GM21515 (cell line): ENCODE results near the gene MOV10L1.
"Not testable (repeated sequence)": the region's sequence is repeated elsewhere in the genome, so short reads cannot be mapped to it uniquely, and the experiment has no call there.

ENCODE experiments used
- ATAC-seq: cut with Tn5 transposase; IDR thresholded peaks from one replicate; pipeline ENCODE4 v1.9.1; 2021; ENCODE audit not compliant: unreplicated experiment

The MOV10L1 gene

DNA sequence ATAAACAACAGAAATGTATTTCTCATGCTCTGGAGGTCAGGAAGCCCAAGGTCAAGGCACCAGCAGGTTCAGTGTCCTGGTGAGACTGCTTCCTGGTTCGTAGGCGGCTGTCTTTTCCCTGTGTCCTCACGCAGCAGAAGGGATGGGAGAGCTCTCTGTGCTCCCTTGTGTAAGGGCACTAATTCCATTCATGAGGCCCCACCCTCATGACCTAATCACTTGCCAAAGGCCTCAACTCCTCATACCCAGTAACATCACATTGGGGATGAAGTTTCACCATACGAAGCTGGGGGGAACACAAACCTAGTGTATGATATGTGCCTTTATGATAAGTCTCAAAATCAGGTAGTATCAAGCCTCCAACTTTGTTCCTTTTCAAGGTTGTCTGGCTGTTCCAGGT is 42.1 kb downstream of the MOV10L1 start:
- no peak for ATAC-seq

DNA sequence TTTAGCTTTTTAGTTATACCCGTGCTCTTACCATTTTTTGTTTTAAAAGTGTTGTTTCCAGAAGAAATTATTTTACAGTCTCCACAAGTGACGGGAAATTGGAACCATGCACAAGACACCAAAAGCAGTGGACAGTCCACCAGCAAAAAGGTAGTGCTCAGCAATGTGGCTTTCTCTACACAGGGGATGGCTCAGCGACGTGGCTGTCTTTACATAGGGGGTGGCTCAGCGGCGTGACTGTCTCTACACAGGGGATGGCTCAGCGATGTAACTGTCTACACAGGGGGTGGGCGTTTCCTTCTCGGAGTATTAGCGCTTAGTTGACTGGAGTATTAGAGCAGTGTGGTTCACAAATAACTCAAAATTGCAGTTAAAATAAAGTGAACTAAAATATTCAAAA is 44.7 kb downstream of the MOV10L1 start:
- ATAC-seq = no peak

DNA sequence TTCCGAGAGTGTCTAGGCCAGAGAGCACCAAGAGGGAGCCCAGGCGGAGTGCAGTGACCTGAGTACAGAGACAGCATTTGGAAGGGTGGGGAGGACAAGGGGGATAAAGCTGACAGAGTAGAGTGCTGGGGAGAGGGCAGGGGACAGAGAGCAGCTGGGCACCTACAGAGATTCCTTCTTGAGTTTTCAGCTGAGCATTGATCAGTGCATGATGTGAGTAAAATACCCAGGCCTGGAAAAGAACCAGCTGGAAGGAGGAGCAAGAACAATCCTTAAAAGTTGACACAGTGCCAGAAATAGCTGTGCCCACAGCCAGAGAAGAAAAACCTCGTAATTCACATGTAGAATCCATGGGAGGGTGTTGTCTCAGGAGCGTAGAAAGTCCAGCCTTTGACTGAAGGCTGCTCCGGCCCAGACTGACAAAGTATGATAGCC is 46.8 kb downstream of the MOV10L1 start:
- no peak for ATAC-seq

GRCh38 chr22:50137277-50137676 is 47.5 kb downstream of the MOV10L1 start:
- not testable (repeated sequence) for ATAC-seq

DNA sequence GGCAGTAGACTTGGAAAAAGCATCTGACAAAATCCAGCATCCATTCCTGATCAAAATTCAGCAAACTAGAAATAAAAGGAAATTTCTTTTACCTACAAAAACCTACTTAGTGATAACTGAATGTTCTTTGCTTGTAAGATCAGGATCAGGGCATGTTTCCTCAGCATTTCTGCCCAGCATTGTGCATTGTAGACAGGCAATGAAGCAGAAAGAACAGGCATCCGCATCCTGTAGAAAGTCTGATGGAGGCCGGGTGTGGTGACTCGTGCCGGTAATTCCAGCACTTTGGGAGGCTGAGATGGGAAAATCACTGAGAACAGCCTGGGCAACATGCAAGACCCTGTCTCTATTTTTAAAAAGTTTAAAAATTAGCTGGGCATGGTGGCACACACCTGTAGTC is 48.2 kb downstream of the MOV10L1 start:
- no peak for ATAC-seq

DNA sequence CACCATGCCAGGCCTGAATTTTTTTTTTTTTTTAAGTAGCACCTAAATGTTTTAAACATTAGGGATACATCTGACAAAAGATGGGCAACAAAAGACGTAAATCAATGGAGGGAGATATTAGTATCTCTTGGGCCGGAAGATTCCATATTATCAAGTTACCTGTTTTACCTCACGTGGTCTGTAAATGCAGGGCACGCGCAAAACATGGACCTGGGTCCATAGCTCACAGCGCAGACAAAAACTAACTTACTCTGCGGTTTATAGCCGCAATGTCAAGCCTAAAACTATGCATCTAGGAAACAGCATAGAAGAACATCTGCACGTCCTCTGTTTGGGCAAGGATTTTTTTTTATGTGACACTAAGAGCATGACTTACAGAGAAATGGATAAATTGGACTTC is 49.2 kb downstream of the MOV10L1 start:
- no peak for ATAC-seq

DNA sequence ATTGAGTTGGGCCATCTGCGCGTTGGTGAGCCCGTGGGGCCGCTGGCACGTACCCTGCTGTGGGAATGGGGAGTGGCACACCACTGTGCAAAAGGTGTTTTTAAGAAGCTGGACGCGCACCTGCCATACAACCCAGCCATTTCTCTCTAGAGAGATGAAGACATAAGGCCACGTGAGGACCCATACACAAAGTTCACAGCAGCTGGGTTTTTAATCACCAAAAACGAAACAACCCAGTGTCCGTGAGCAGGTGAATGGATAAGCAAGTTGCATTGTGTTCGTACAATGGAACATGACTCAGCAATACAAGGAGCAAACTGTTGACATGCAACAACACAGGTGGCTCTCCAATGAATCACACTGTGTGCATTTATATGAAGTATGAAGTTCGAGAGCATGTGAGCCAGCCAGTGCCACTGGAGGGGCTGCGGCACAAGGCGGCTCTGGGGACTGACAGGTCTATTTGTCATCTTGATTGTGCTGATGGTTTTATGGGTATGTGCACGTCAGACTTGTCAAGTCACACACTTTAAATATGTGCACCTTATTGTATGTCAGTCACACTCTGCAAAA is 50.1 kb downstream of the MOV10L1 start:
- ATAC-seq = no peak

GRCh38 chr22:50140615-50141014 is 50.8 kb downstream of the MOV10L1 start:
- ATAC-seq = no peak

DNA sequence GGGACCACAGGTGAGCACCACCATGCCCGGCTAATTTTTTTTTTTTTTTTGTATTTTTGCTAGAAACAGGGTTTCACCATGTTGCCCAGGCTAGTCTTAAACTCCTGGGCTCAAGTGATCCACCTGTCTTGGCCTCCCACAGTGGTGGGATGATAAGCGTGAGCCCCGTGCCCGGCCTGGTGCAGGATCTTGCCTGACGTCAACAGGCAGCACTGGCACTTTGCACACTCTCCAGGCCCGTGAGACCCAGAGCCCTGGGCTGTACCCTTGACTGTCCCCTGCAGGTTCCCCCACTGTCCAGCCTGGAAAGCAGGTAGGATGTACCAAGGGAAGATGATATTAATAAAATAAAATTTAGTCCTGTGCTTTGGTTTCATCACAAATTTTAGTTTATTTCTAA is 51.7 kb downstream of the MOV10L1 start:
- ATAC-seq = no peak

DNA sequence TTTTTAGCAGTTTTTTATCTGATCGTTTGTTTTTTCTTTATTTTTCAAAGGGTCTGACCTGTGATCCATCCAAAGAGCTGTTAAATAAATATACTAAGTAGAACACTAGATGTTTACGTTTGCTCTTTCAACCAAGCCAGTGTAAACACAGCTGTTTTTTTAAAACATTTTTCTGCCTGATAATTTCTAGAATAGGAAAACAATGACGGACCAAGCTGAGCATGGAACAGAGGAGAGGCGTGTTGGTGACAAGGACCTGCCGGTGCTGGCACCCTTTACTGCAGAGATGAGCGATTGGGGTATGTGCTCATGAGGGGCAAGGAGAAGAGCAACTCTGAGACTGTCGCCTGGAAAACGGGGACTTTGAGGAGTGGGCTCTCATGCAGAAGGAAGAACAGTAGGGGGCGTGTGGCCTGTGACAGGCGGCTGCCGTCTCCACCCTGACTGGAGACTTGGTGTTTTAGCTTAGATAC is 52.1 kb downstream of the MOV10L1 start:
- no peak for ATAC-seq

GRCh38 chr22:50143096-50143495 is 53.3 kb downstream of the MOV10L1 start:
- ATAC-seq = no peak

DNA sequence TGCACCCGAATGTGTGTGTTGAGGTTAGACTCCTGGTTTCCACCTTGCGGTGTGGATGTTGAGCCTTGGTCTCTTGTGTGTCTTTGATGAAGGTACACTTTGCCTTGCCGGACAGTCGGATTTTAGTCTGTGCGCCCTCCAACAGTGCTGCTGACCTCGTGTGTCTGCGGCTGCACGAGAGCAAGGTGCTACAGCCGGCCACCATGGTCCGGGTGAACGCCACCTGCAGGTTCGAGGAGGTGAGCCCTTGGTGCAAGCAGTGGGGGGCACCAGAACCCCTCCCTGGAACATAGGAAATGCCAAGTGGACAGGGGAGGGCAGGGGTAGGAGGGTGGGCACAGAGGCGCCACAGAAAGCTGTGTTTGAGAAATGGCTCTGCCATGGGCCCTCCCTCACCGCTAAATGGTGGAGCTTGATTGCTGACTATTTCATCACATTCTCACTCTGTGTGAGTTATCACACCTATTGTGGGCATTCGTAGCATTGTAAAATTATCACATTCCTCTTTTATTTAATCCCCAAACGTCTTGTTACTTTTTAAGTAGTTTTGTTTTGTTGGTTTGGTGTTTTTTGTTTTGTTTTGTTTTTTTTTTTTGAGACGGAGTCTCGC is 54.3 kb downstream of the MOV10L1 start:
- ATAC-seq = no peak

GRCh38 chr22:50145721-50146438 is 56.1 kb downstream of the MOV10L1 start:
- no peak for ATAC-seq

- no peak for ATAC-seq
These were observed 56.8 kb downstream of the MOV10L1 start for GRCh38 chr22:50146439-50147238.

DNA sequence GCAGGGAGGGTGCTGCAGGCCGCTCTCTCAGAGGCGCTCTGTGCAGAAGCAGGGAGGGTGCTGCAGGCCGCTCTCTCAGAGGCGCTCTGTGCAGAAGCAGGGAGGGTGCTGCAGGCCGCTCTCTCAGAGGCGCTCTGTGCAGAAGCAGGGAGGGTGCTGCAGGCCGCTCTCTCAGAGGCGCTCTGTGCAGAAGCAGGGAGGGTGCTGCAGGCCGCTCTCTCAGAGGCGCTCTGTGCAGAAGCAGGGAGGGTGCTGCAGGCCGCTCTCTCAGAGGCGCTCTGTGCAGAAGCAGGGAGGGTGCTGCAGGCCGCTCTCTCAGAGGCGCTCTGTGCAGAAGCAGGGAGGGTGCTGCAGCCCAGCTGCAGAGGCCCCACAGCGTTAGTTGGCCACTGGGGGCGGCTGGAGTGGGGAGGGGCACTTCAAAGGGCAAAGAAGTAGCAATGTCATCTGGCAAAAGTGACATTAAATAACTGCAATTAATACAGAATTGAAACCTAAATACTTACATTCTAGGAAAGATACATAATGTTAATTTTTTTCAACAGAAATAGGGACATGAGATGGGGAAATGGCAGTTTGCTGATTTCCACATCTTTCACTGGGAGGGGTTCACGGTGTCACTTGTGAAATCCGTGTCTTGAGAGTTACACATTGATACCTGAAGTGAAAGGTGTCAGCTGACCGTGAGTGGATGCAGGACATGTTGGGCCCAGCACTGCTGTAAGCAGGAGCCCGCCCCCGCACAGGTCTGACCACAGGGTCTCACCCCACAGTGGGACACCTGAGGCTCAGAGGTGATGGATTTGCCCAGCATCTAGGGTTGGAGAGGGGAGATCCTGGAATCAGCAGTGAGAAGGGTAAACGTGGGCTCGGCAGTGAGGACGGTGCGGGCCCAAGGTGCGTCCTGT is 57.7 kb downstream of the MOV10L1 start:
- not testable (repeated sequence) for ATAC-seq

GRCh38 chr22:50148166-50148500 is 58.3 kb downstream of the MOV10L1 start:
- no peak for ATAC-seq

GRCh38 chr22:50148991-50149721 is 59.4 kb downstream of the MOV10L1 start:
- ATAC-seq = no peak

DNA sequence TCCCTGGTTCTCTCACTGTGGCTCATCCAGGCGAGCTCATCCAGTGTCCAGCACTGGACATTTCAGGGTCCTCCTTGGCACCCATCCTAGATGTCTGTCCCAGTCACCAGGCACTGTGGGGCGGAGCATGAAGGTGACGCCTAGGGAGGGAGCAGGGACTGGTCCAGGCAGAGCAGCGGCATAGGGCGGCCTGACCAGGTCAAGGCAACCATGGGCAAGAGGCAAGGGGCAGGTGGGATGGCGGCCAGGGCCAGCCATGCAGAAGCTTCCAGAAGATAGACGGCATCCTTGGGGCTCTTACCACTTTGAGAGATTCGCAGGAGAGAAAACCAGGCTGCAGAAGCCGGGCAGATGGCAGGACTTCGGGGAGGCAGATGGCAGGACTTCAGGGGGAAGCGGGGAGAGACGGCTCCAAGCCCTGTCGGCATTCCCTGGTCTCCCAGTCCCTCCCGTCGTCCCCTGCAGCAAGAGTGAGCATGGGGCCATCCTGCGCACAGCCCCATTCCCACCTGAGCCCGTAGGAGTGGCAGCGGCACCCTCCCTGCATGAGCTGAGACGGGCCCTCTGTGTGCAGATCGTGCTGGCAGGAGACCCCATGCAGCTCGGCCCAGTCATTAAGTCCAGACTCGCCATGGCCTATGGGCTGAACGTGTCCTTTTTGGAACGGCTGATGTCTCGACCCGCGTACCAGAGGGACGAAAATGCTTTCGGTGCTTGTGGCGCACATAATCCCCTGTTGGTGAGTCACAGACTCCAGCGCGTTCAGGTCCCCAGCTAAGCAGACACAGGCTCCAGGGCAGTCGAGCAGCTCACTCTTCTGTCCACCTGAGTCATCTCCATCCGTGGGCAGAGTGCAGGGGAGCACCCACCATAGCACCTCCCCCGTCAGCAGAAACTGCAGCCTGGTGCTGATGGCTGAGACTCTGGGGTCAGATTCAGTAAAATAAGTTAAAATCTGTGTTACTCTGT is 60.6 kb downstream of the MOV10L1 start:
- ATAC-seq = no peak
